ENCODE data around the gene PDXK. TPM values are rescaled to one million over a fixed set of nuclear protein-coding genes. Genes with fewer than 3 reads are reported as not detected.

Gene PDXK
- total and polyA plus RNA-seq, 9 of the 15 experiments (the other 6 are each of a cell fraction or from before 2014, with no cell fraction given), result 5.6 to 162 (median 76.5) TPM

- TF ChIP-seq, protein P1, sequence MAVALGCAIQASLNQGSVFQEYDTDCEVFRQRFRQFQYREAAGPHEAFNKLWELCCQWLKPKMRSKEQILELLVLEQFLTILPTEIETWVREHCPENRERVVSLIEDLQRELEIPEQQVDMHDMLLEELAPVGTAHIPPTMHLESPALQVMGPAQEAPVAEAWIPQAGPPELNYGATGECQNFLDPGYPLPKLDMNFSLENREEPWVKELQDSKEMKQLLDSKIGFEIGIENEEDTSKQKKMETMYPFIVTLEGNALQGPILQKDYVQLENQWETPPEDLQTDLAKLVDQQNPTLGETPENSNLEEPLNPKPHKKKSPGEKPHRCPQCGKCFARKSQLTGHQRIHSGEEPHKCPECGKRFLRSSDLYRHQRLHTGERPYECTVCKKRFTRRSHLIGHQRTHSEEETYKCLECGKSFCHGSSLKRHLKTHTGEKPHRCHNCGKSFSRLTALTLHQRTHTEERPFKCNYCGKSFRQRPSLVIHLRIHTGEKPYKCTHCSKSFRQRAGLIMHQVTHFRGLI (CRISPR knock-in tag; IDR thresholded peaks at IDR 0.05), result no peak
- TF ChIP-seq ADNP (tag; IDR thresholded peaks at IDR 0.05) (no peak), ZNF3 (CRISPR knock-in tag; IDR thresholded peaks at IDR 0.05) (no peak), CREB1 (IDR thresholded peaks at IDR 0.05) (peak; percentile 84), CREB1 (CRISPR knock-in tag; IDR thresholded peaks at IDR 0.05) (peak; percentile 87), MCM5 (IDR thresholded peaks at IDR 0.05; ENCODE audit: low read depth) (no peak), CEBPB (tag; IDR thresholded peaks at IDR 0.05) (no peak), NR1H2 (CRISPR knock-in tag; IDR thresholded peaks at IDR 0.05) (0 out of 2 replicates have a peak, but pooled peaks have one; percentile 80), NR2C1 (IDR thresholded peaks at IDR 0.05) (no peak), NR2C1 (tag; IDR thresholded peaks at IDR 0.05) (0 out of 2 replicates have a peak, but pooled peaks have one; percentile 47), ZNF764 (CRISPR knock-in tag; IDR thresholded peaks at IDR 0.05; ENCODE audit: low read depth) (no peak), NFXL1 (CRISPR knock-in tag; IDR thresholded peaks at IDR 0.05) (no peak), KAT2B (IDR thresholded peaks at IDR 0.05; ENCODE audit: low read depth, low read length) (peak; percentile 57), FOXA1 (IDR thresholded peaks at IDR 0.05; ENCODE audit: borderline replicate concordance) (no peak), TAF9B (IDR thresholded peaks at IDR 0.05; ENCODE audit: partially characterized antibody) (peak; percentile 100), ARID2 (IDR thresholded peaks at IDR 0.05) (no peak), EP400 (IDR thresholded peaks at IDR 0.05) (peak; percentile 99), GATA2 (CRISPR knock-in tag; IDR thresholded peaks at IDR 0.05) (peak; percentile 97), THAP12 (CRISPR knock-in tag; IDR thresholded peaks at IDR 0.05) (peak; percentile 65; the same call in 1 of the 2 replicates), SOX6 (IDR thresholded peaks at IDR 0.05) (peak; percentile 92), HMG20B (CRISPR knock-in tag; IDR thresholded peaks at IDR 0.05) (no peak), TCFL5 (CRISPR knock-in tag; conservative IDR thresholded peaks at IDR 0.05) (no peak)
- TF ChIP-seq, protein P2, sequence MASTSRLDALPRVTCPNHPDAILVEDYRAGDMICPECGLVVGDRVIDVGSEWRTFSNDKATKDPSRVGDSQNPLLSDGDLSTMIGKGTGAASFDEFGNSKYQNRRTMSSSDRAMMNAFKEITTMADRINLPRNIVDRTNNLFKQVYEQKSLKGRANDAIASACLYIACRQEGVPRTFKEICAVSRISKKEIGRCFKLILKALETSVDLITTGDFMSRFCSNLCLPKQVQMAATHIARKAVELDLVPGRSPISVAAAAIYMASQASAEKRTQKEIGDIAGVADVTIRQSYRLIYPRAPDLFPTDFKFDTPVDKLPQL (IDR thresholded peaks at IDR 0.05; ENCODE audit: extremely low read depth, insufficient read length), result no peak
- TF ChIP-seq, protein P3, sequence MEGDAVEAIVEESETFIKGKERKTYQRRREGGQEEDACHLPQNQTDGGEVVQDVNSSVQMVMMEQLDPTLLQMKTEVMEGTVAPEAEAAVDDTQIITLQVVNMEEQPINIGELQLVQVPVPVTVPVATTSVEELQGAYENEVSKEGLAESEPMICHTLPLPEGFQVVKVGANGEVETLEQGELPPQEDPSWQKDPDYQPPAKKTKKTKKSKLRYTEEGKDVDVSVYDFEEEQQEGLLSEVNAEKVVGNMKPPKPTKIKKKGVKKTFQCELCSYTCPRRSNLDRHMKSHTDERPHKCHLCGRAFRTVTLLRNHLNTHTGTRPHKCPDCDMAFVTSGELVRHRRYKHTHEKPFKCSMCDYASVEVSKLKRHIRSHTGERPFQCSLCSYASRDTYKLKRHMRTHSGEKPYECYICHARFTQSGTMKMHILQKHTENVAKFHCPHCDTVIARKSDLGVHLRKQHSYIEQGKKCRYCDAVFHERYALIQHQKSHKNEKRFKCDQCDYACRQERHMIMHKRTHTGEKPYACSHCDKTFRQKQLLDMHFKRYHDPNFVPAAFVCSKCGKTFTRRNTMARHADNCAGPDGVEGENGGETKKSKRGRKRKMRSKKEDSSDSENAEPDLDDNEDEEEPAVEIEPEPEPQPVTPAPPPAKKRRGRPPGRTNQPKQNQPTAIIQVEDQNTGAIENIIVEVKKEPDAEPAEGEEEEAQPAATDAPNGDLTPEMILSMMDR (IDR thresholded peaks at IDR 0.05 in 2 of 3, conservative IDR thresholded peaks at IDR 0.05 in 1 of 3; ENCODE audit: insufficient read depth in 2 of 3, low read depth in 1 of 3, low read length in 3 of 3), result peak in 2 of 3 experiments; percentile 24 to 54; a peak in 3 of 6 replicates
These were observed 9.8 kb downstream of the PDXK start (continued) for GRCh38 chr21:43728467-43729390.

Data from K562 (cell line).